ENCODE data around the gene C5orf63. TPM values are rescaled to one million over a fixed set of nuclear protein-coding genes. Genes with fewer than 3 reads are reported as not detected.

The C5orf63 gene
- total and polyA plus RNA-seq, 2 of the 13 experiments (the other 11 are each of a cell fraction or from before 2014, with no cell fraction given): 7.9 to 8.8 TPM

DNA sequence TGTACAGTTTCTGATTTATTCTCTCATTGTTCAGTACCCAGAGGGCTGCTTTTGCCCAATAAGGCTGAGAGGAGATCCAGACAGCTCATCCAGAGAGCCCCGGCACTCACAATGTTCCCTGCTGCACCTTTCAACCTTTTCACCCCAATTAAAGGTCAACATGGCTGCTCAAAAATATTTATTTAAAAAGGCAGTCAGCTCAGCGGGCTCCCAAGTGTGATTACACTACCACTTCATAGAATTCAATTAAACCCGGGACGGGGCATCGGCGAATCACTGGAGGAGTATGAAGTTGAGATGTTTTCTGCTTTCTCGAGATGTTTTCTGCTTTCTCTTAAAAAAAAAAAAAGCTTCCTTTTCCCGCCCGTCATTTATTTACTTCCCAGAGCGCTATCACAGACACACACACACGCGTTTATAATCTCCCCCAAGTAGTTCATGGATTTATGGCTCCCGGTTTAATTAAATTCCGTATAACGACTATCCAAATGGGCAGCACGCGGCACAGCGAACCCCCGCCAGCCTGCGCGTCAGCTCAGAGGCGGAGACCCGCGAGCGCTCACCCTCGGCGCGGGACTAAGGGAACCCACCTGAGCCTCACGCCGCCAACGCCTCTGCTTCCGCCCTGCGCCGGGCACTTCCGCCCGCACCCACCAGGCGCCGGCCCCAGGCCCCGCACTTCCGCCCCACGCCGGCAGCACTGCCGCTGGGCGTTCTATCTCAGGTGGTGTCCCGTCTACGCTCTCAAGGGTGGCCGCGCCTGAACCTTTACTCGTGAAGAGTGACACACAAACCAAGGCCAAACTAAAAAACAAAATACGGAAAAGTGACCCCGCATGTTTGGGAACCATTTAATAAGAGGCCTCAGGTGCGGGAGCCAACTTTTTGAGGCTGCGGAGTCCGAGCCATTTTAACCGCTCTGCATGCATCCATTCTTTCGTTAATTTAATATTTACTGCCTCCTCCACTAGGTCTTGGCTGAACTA lies at the start of gene C5orf63 (continued):
- TF ChIP-seq SRSF4 (IDR thresholded peaks at IDR 0.05; ENCODE audit: low read depth, low read length, poor library complexity, severe bottlenecking): no peak
- TF ChIP-seq ATF7-NPFF (CRISPR knock-in tag; IDR thresholded peaks at IDR 0.05; ENCODE audit: low read depth): peak; percentile 73; the same call in 1 of the 2 replicates
- peak; percentile 75; the same call in 1 of the 2 replicates for TF ChIP-seq ZNF333 (CRISPR knock-in tag; IDR thresholded peaks at IDR 0.05; ENCODE audit: borderline replicate concordance)
- peak; percentile 86; the same call in 1 of the 2 replicates for TF ChIP-seq KMT2A (CRISPR knock-in tag; IDR thresholded peaks at IDR 0.05)
- TF ChIP-seq, protein P1, sequence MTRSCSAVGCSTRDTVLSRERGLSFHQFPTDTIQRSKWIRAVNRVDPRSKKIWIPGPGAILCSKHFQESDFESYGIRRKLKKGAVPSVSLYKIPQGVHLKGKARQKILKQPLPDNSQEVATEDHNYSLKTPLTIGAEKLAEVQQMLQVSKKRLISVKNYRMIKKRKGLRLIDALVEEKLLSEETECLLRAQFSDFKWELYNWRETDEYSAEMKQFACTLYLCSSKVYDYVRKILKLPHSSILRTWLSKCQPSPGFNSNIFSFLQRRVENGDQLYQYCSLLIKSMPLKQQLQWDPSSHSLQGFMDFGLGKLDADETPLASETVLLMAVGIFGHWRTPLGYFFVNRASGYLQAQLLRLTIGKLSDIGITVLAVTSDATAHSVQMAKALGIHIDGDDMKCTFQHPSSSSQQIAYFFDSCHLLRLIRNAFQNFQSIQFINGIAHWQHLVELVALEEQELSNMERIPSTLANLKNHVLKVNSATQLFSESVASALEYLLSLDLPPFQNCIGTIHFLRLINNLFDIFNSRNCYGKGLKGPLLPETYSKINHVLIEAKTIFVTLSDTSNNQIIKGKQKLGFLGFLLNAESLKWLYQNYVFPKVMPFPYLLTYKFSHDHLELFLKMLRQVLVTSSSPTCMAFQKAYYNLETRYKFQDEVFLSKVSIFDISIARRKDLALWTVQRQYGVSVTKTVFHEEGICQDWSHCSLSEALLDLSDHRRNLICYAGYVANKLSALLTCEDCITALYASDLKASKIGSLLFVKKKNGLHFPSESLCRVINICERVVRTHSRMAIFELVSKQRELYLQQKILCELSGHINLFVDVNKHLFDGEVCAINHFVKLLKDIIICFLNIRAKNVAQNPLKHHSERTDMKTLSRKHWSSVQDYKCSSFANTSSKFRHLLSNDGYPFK (CRISPR knock-in tag; IDR thresholded peaks at IDR 0.05; ENCODE audit: borderline replicate concordance): peak; percentile 73; the same call in 1 of the 2 replicates
- TF ChIP-seq HOXA3 (CRISPR knock-in tag; IDR thresholded peaks at IDR 0.05): peak; percentile 90
- peak; percentile 66 for TF ChIP-seq IKZF4 (CRISPR knock-in tag; IDR thresholded peaks at IDR 0.05; ENCODE audit: borderline replicate concordance, low read depth, not compliant biosample characterization)
- peak; percentile 82 for TF ChIP-seq HDAC1 (CRISPR knock-in tag; IDR thresholded peaks at IDR 0.05)
- TF ChIP-seq ZNF24 (IDR thresholded peaks at IDR 0.05): no peak
- no peak for TF ChIP-seq ZNF10 (CRISPR knock-in tag; IDR thresholded peaks at IDR 0.05; ENCODE audit: borderline replicate concordance, low read depth)
- TF ChIP-seq, protein P2, sequence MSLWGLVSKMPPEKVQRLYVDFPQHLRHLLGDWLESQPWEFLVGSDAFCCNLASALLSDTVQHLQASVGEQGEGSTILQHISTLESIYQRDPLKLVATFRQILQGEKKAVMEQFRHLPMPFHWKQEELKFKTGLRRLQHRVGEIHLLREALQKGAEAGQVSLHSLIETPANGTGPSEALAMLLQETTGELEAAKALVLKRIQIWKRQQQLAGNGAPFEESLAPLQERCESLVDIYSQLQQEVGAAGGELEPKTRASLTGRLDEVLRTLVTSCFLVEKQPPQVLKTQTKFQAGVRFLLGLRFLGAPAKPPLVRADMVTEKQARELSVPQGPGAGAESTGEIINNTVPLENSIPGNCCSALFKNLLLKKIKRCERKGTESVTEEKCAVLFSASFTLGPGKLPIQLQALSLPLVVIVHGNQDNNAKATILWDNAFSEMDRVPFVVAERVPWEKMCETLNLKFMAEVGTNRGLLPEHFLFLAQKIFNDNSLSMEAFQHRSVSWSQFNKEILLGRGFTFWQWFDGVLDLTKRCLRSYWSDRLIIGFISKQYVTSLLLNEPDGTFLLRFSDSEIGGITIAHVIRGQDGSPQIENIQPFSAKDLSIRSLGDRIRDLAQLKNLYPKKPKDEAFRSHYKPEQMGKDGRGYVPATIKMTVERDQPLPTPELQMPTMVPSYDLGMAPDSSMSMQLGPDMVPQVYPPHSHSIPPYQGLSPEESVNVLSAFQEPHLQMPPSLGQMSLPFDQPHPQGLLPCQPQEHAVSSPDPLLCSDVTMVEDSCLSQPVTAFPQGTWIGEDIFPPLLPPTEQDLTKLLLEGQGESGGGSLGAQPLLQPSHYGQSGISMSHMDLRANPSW (CRISPR knock-in tag; IDR thresholded peaks at IDR 0.05; ENCODE audit: borderline replicate concordance): no peak; the same call in 1 of the 2 replicates
- TF ChIP-seq PAF1 (CRISPR knock-in tag; IDR thresholded peaks at IDR 0.05): no peak
- TF ChIP-seq SMARCE1 (IDR thresholded peaks at IDR 0.05; ENCODE audit: borderline replicate concordance): no peak
